Measurements from ENCODE around the gene GPC3.

GPC3 gene

DNA sequence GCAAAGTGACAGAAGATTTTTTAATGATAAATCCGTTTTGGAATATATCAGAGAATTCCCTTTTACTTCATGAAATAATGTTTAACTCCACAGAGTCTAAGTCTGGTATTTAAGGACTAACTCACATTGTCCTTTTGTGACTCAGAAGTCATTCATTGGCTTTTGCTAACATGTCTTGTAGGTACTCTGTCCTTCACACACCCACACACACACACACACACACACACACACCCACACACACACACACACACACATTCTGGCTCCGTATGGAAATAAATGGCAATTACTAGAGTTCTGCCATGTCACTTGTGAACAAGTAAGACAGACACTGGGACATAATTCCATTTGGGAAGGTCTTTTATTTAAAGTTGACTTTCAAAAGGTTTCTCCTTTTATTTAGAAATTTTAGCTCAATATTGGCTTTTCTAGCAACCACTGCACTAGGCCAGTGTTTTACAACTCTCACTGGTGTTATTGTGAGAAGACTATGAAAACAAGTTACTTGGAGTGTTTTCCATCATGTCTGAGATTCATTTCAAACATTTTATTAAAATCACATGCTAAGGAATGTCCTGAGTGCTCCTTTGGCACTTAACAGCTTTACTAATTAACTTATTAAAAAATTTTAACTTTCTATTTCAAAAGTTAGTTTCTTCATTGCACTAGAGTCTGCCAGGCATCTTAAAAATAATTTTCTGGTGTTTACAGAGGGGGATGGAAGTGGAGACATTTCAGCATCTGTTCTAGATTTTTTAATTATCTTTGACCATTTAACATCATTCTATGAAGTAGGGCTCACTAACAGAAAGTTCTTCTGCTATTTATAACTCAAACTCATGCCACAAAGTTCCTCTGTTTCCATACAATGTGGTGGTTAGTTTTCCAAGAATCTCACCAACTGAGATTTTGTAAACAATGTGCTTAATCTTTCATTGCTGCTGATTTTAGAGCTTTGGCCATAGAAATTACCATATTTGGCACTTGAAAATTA lies 329.8 kb downstream of the GPC3 start:
- Histone ChIP-seq H3K4me1 (ENCODE audit: control insufficient read depth, insufficient read depth, low read length) (no peaks in the 10 kb centered on the region), H3K27ac (ENCODE audit: low read length) (no peak overlapping the region), H3K27me3 (ENCODE audit: control insufficient read depth, insufficient read depth, low read length) (no peaks in the 10 kb centered on the region), H3K9me3 (ENCODE audit: control insufficient read depth, insufficient read depth, low read length) (no peaks in the 10 kb centered on the region), H3K4me3 (ENCODE audit: low read length) (no peak overlapping the region), H3K36me3 (ENCODE audit: control insufficient read depth, insufficient read depth, low read length) (no peaks in the 10 kb centered on the region)
- DNase-seq (ENCODE audit: low read depth, low spot score) = no peak
- WGBS (ENCODE audit: insufficient coverage, insufficient read length) = no CpG with 5 or more reads among the region's 2 CpGs

- no peaks in the 10 kb centered on the region for H3K9me3 ChIP-seq (ENCODE audit: control insufficient read depth, insufficient read depth, low read length)
- H3K36me3 ChIP-seq (ENCODE audit: control insufficient read depth, insufficient read depth, low read length) = no peaks in the 10 kb centered on the region
- no peak overlapping the region for H3K4me3 ChIP-seq (ENCODE audit: low read length)
- no peaks in the 10 kb centered on the region for H3K4me1 ChIP-seq (ENCODE audit: control insufficient read depth, insufficient read depth, low read length)
- DNase-seq (ENCODE audit: low read depth, low spot score) = no peak
- H3K27ac ChIP-seq (ENCODE audit: low read length) = no peak overlapping the region
- no peaks in the 10 kb centered on the region for H3K27me3 ChIP-seq (ENCODE audit: control insufficient read depth, insufficient read depth, low read length)
These were observed 330.6 kb downstream of the GPC3 start for GRCh38 chrX:133654811-133655210.

DNA sequence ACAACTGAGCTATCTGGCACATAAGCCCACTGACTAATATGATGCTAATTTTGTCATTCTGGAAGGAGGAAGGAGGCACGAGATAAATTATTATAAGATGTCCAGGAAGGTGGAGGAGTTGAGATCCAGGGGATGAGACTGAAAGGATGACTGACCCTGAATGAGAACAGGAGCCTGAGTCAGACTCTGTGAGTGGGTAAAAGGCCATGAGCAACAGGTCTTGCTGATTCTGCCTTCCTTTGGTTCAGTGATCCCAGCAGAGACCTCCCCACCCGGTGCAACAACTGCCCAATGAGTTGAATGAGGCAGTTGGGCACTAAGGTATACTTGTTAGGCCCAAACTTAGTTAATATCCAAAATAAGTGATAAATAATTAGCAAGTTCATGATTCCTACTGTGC lies 332.0 kb downstream of the GPC3 start:
- no peaks in the 10 kb centered on the region for H3K27me3 ChIP-seq (ENCODE audit: control insufficient read depth, insufficient read depth, low read length)
- no peak overlapping the region for H3K27ac ChIP-seq (ENCODE audit: low read length)
- H3K36me3 ChIP-seq (ENCODE audit: control insufficient read depth, insufficient read depth, low read length) = no peaks in the 10 kb centered on the region
- H3K9me3 ChIP-seq (ENCODE audit: control insufficient read depth, insufficient read depth, low read length) = no peaks in the 10 kb centered on the region
- WGBS (ENCODE audit: insufficient coverage, insufficient read length) = no CpG with 5 or more reads among the region's 2 CpGs
- no peaks in the 10 kb centered on the region for H3K4me1 ChIP-seq (ENCODE audit: control insufficient read depth, insufficient read depth, low read length)
- DNase-seq (ENCODE audit: low read depth, low spot score) = no peak
- no peak overlapping the region for H3K4me3 ChIP-seq (ENCODE audit: low read length)

DNA sequence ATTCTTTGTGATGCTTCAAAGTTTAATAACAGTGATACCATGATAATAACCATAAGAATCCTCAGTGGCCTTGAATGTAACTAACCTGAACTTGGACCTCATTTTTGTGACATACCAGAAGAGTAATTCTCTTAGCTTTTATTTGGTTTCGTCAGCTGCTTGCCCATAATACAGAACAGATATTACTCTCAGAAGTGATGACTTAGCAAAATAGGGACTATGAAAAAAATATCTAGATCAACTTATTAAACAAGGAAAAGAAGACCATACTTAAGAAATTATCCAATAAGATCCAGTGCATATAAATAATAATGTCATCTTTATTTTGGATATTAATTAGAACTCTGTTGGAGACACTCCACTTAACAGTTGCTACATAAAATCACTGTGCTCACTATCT lies 333.2 kb downstream of the GPC3 start:
- Histone ChIP-seq H3K4me3 (ENCODE audit: low read length) (no peak overlapping the region), H3K4me1 (ENCODE audit: control insufficient read depth, insufficient read depth, low read length) (no peaks in the 10 kb centered on the region), H3K9me3 (ENCODE audit: control insufficient read depth, insufficient read depth, low read length) (no peaks in the 10 kb centered on the region), H3K36me3 (ENCODE audit: control insufficient read depth, insufficient read depth, low read length) (no peaks in the 10 kb centered on the region), H3K27me3 (ENCODE audit: control insufficient read depth, insufficient read depth, low read length) (no peaks in the 10 kb centered on the region), H3K27ac (ENCODE audit: low read length) (no peak overlapping the region)
- no peak for DNase-seq (ENCODE audit: low read depth, low spot score)
- no CpG with 5 or more reads among the region's 1 CpG for WGBS (ENCODE audit: insufficient coverage, insufficient read length)

DNA sequence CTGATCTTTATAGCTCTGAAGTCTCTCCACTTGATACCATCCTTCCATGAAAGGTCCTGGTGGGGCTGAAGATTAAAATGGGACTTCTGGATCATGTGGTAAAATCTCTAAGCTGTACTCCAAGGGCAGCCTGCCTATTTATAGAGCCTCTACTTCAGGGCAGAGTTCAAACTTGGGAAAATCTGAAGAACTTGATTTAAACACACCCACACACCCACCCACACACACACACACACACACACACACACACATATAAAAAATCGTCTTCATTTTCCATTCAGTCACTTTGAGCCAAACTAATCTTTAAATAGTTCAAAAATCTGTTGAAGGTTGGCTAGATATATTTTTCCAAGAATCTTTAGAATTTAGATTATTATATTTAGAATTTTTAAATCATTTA lies 335.2 kb downstream of the GPC3 start:
- Histone ChIP-seq H3K27ac (ENCODE audit: low read length) (no peak overlapping the region), H3K4me1 (ENCODE audit: control insufficient read depth, insufficient read depth, low read length) (no peaks in the 10 kb centered on the region), H3K36me3 (ENCODE audit: control insufficient read depth, insufficient read depth, low read length) (no peaks in the 10 kb centered on the region), H3K4me3 (ENCODE audit: low read length) (no peak overlapping the region), H3K27me3 (ENCODE audit: control insufficient read depth, insufficient read depth, low read length) (no peaks in the 10 kb centered on the region), H3K9me3 (ENCODE audit: control insufficient read depth, insufficient read depth, low read length) (no peaks in the 10 kb centered on the region)
- 100% methylated on average over 1 of the region's 1 CpG for WGBS (ENCODE audit: insufficient coverage, insufficient read length)
- no peak for DNase-seq (ENCODE audit: low read depth, low spot score)

DNA sequence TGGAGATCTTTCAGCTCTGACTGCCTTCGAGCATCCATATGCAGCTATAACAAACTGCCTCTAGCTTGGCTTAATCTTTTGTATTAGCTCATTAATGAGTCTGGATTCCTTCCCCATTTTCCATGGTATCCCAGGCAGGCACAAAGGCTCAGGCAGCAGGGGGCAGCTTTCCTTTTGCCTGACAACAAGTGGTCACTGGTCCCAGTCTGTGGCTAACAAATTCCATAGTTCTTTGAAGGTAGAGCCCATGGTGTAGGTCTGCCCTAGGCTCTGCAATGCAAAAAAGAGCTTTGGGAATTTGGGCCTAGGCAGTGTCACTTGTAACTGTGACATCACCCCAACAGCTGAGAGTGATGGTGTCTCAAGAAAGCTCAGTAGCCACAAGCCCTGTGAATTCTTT lies 335.7 kb downstream of the GPC3 start:
- H3K36me3 ChIP-seq (ENCODE audit: control insufficient read depth, insufficient read depth, low read length) = no peaks in the 10 kb centered on the region
- no peak overlapping the region for H3K4me3 ChIP-seq (ENCODE audit: low read length)
- no peaks in the 10 kb centered on the region for H3K27me3 ChIP-seq (ENCODE audit: control insufficient read depth, insufficient read depth, low read length)
- no peaks in the 10 kb centered on the region for H3K4me1 ChIP-seq (ENCODE audit: control insufficient read depth, insufficient read depth, low read length)
- no peak for DNase-seq (ENCODE audit: low read depth, low spot score)
- H3K27ac ChIP-seq (ENCODE audit: low read length) = no peak overlapping the region
- WGBS (ENCODE audit: insufficient coverage, insufficient read length) = no CpG with 5 or more reads among the region's 1 CpG
- H3K9me3 ChIP-seq (ENCODE audit: control insufficient read depth, insufficient read depth, low read length) = no peaks in the 10 kb centered on the region

DNA sequence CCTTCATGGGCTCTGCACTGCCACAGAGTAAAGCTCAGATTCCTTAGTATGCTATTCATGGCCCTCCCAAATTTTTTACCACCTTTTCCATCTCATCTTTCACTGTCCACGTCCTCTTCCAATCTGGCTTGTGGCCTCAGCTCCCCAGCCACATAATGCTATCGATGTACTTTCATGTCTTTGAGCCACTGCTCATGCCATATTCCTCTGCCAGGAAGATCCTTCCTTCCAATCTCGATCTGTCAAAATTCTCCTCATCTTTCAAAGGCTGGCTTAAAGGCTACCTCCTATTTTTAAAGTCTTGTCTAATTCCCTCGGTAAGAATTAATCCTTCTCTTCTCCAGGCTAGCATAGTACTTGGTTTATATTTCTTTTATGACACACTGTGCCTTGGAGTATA lies 336.8 kb downstream of the GPC3 start:
- no peaks in the 10 kb centered on the region for H3K9me3 ChIP-seq (ENCODE audit: control insufficient read depth, insufficient read depth, low read length)
- no peak overlapping the region for H3K27ac ChIP-seq (ENCODE audit: low read length)
- H3K27me3 ChIP-seq (ENCODE audit: control insufficient read depth, insufficient read depth, low read length) = no peaks in the 10 kb centered on the region
- DNase-seq (ENCODE audit: low read depth, low spot score) = no peak
- no peak overlapping the region for H3K4me3 ChIP-seq (ENCODE audit: low read length)
- no peaks in the 10 kb centered on the region for H3K4me1 ChIP-seq (ENCODE audit: control insufficient read depth, insufficient read depth, low read length)
- WGBS (ENCODE audit: insufficient coverage, insufficient read length) = no CpG with 5 or more reads among the region's 4 CpGs
- H3K36me3 ChIP-seq (ENCODE audit: control insufficient read depth, insufficient read depth, low read length) = no peaks in the 10 kb centered on the region

GRCh38 chrX:133646719-133647116 lies 338.7 kb downstream of the GPC3 start:
- DNase-seq (ENCODE audit: low read depth, low spot score) = no peak
- H3K4me3 ChIP-seq (ENCODE audit: low read length) = no peak overlapping the region
- no peaks in the 10 kb centered on the region for H3K27me3 ChIP-seq (ENCODE audit: control insufficient read depth, insufficient read depth, low read length)
- no peaks in the 10 kb centered on the region for H3K9me3 ChIP-seq (ENCODE audit: control insufficient read depth, insufficient read depth, low read length)
- H3K27ac ChIP-seq (ENCODE audit: low read length) = no peak overlapping the region
- WGBS (ENCODE audit: insufficient coverage, insufficient read length) = no CpG with 5 or more reads among the region's 3 CpGs
- no peaks in the 10 kb centered on the region for H3K36me3 ChIP-seq (ENCODE audit: control insufficient read depth, insufficient read depth, low read length)
- peaks cover 3% of the 10 kb centered on the region for H3K4me1 ChIP-seq (ENCODE audit: control insufficient read depth, insufficient read depth, low read length)

- Histone ChIP-seq H3K4me1 (ENCODE audit: control insufficient read depth, insufficient read depth, low read length) (peaks cover 3% of the 10 kb centered on the region), H3K9me3 (ENCODE audit: control insufficient read depth, insufficient read depth, low read length) (no peaks in the 10 kb centered on the region), H3K27me3 (ENCODE audit: control insufficient read depth, insufficient read depth, low read length) (no peaks in the 10 kb centered on the region), H3K27ac (ENCODE audit: low read length) (no peak overlapping the region), H3K4me3 (ENCODE audit: low read length) (no peak overlapping the region), H3K36me3 (ENCODE audit: control insufficient read depth, insufficient read depth, low read length) (no peaks in the 10 kb centered on the region)
- no CpG with 5 or more reads among the region's 5 CpGs for WGBS (ENCODE audit: insufficient coverage, insufficient read length)
- no peak for DNase-seq (ENCODE audit: low read depth, low spot score)
These were observed 339.2 kb downstream of the GPC3 start for GRCh38 chrX:133645977-133646718.

DNA sequence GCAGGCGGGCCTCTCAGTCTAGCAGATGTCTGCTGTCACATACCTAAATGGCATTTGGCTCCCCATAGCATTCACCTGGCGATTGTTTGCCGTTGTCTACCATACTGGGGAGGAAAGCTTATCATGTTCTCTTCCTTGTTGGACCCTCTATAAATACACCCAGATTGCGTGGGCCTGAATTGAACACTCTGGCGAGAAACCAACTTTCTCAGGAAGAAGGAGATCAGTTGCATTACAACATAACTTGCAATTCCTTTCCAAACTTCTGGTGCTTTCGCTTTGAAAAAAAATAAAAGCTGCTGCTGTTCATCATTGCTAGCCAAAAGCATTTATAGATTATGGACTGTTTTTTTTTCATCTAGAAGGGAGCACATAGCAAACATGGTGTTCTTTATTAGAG lies 340.1 kb downstream of the GPC3 start:
- Histone ChIP-seq H3K27ac (ENCODE audit: low read length) (no peak overlapping the region), H3K36me3 (ENCODE audit: control insufficient read depth, insufficient read depth, low read length) (no peaks in the 10 kb centered on the region), H3K9me3 (ENCODE audit: control insufficient read depth, insufficient read depth, low read length) (no peaks in the 10 kb centered on the region), H3K27me3 (ENCODE audit: control insufficient read depth, insufficient read depth, low read length) (no peaks in the 10 kb centered on the region), H3K4me3 (ENCODE audit: low read length) (no peak overlapping the region), H3K4me1 (ENCODE audit: control insufficient read depth, insufficient read depth, low read length) (peaks cover 3% of the 10 kb centered on the region)
- no CpG with 5 or more reads among the region's 6 CpGs for WGBS (ENCODE audit: insufficient coverage, insufficient read length)
- DNase-seq (ENCODE audit: low read depth, low spot score) = no peak
